K562 (cell line): Measurements from ENCODE around the gene TAS1R3. TPM values are rescaled to one million over a fixed set of nuclear protein-coding genes. Genes with fewer than 3 reads are reported as not detected.

ENCODE experiments used
- ASH1L ChIP-seq: fragments of 450-650 bp; IDR thresholded peaks from 2 replicates; pipeline ENCODE4 v1.6.1; 2018; ENCODE audit warnings: borderline replicate concordance, mild to moderate bottlenecking, low read depth; ENCODE audit not compliant: partially characterized antibody
- CREM ChIP-seq: IDR thresholded peaks from 2 replicates; pipeline ENCODE4 v1.6.1; 2014; ENCODE audit warnings: antibody characterized with exemption, low read depth
- DLX4 ChIP-seq: fragments of 250-450 bp; sonication (Bioruptor Pico); IDR thresholded peaks from 2 replicates; pipeline ENCODE4 v1.6.1; 2021; ENCODE audit warnings: mild to moderate bottlenecking
- GMEB1 ChIP-seq: fragments of 250-450 bp; sonication (Bioruptor Pico); IDR thresholded peaks from 2 replicates; pipeline ENCODE4 v1.4.0; 2020; ENCODE audit warnings: mild to moderate bottlenecking
- HDAC1 ChIP-seq, 2 experiments: fragments of 450-650 bp; IDR thresholded peaks; 2 replicates each; pipeline ENCODE4 v1.6.1; 2016 to 2017; ENCODE audit warnings: inconsistent platforms in 1 of 2, mild to moderate bottlenecking in 1 of 2, moderate library complexity in 1 of 2
- JUND ChIP-seq, 2 experiments: IDR thresholded peaks; 2 replicates in 1 of 2; 3 replicates in 1 of 2; pipeline ENCODE4 v1.6.1; 2011; ENCODE audit warnings: borderline replicate concordance in 2 of 2, low read depth in 2 of 2, low read length in 2 of 2, improper control_type of control experiment in 1 of 2, missing biosample characterization in 1 of 2, missing genetic modification characterization in 1 of 2, missing genetic modification reagents in 1 of 2
- LEF1 ChIP-seq: fragments of 450-650 bp; IDR thresholded peaks from 2 replicates; pipeline ENCODE4 v1.6.1; 2016; ENCODE audit warnings: mild to moderate bottlenecking
- MTA1 ChIP-seq: fragments of 450-650 bp; IDR thresholded peaks from 2 replicates; pipeline ENCODE4 v1.6.1; 2017; ENCODE audit warnings: borderline replicate concordance
- PKNOX1 ChIP-seq: fragments of 450-650 bp; IDR thresholded peaks from 2 replicates; pipeline ENCODE4 v1.6.1; 2016
- SLC30A9 ChIP-seq: fragments of 250-450 bp; sonication (Bioruptor Pico); IDR thresholded peaks from 2 replicates; pipeline ENCODE4 v1.8.0; 2022; ENCODE audit warnings: mild to moderate bottlenecking, moderate library complexity
- SMAD1 ChIP-seq: fragments of 150-350 bp; IDR thresholded peaks from 2 replicates; pipeline ENCODE4 v1.6.1; 2014; ENCODE audit warnings: low read length, low read depth; ENCODE audit not compliant: partially characterized antibody
- ZBTB11 ChIP-seq, 3 experiments: fragments of 200-800 bp in 1 of 3; fragments of 250-450 bp in 1 of 3; fragments of 450-650 bp in 1 of 3; sonication (Bioruptor Pico) in 1 of 3; sonication (Bioruptor generic) in 1 of 3; formaldehyde crosslinking in 1 of 3; IDR thresholded peaks; 2 replicates each; pipeline versions ENCODE4 v1.6.1 to v1.8.0; 2016 to 2022; ENCODE audit warnings: mild to moderate bottlenecking in 2 of 3, missing genetic modification characterization in 2 of 3, missing compliant biosample characterization in 1 of 3, moderate library complexity in 1 of 3
- ZBTB43 ChIP-seq: sonication (generic); formaldehyde crosslinking; IDR thresholded peaks from 2 replicates; pipeline ENCODE4 v1.8.0; 2023; ENCODE audit warnings: mild to moderate bottlenecking, missing genetic modification reagents
- ZC3H11A ChIP-seq: IDR thresholded peaks from 2 replicates; pipeline ENCODE4 v1.6.1; 2012; ENCODE audit warnings: low read depth, low read length, improper control_type of control experiment
- ZNF232 ChIP-seq: sonication (generic); formaldehyde crosslinking; IDR thresholded peaks from 2 replicates; pipeline ENCODE4 v1.8.0; 2022; ENCODE audit warnings: mild to moderate bottlenecking, missing genetic modification reagents
- ZNF445 ChIP-seq: fragments of 250-450 bp; sonication (Bioruptor Pico); IDR thresholded peaks from 2 replicates; pipeline ENCODE4 v1.4.0; 2020; ENCODE audit warnings: low read depth, mild to moderate bottlenecking, moderate library complexity
- ZNF699 ChIP-seq: fragments of 250-450 bp; sonication (Bioruptor Pico); IDR thresholded peaks from 2 replicates; pipeline ENCODE4 v1.8.0; 2021; ENCODE audit warnings: mild to moderate bottlenecking, moderate library complexity; ENCODE audit not compliant: insufficient replicate concordance
- polyA plus RNA-seq, 8 experiments: library from polyadenylated mRNA; depleted of rRNA in 4 of 8; stranded (reverse) in 5 of 8; unstranded in 3 of 8; fragments of >200 nt; fragmentation: Nextera tagmentation in 2 of 8; fragmentation: Illumina TruSeq in 1 of 8; extraction: Ambion mirVana in 2 of 8; extraction: Trizol in 1 of 8; gene quantifications; 2 replicates each; pipeline versions ENCODE4 v1.2.1 to v1.2.3, GENCODE V29; 2011 to 2014; ENCODE audit warnings: inconsistent platforms in 1 of 8, missing spikeins in 1 of 8
- total RNA-seq, 7 experiments: library from RNA; depleted of rRNA in 6 of 7; stranded (reverse); fragments of >200 nt in 6 of 7; fragmentation: Illumina TruSeq in 2 of 7; extraction: Trizol in 2 of 7; gene quantifications; 2 replicates each; pipeline versions ENCODE4 v1.2.1 to v1.2.3, GENCODE V29; 2011 to 2021; ENCODE audit warnings: low replicate concordance in 1 of 7

TAS1R3 gene
- total and polyA plus RNA-seq, 9 of the 15 experiments (the other 6 are each of a cell fraction or from before 2014, with no cell fraction given) = 0.07 to 0.13 TPM; not detected in 7

- TF ChIP-seq ZBTB43 (CRISPR knock-in tag) (no peak), LEF1 (no peak), ZNF232 (CRISPR knock-in tag) (no peak; the same call in 1 of the 2 replicates), ASH1L (no peak), MTA1 (no peak), SLC30A9 (CRISPR knock-in tag) (no peak), ZC3H11A (no peak), ZNF699 (CRISPR knock-in tag) (no peak), CREM (peak; percentile 71), JUND (IDR thresholded peaks at IDR 0.05; ENCODE audit: borderline replicate concordance, low read depth, low read length) (no peak), JUND (tag; IDR thresholded peaks at IDR 0.05; ENCODE audit: borderline replicate concordance, low read depth, low read length) (no peak), HDAC1 (IDR thresholded peaks at IDR 0.05) (peak in 1 of 2 experiments; percentile 69; a peak in 2 of 4 replicates), GMEB1 (CRISPR knock-in tag) (0 out of 2 replicates have a peak, but pooled peaks have one; percentile 11), ZNF445 (CRISPR knock-in tag) (no peak), DLX4 (CRISPR knock-in tag) (no peak), ZBTB11 (CRISPR knock-in tag; IDR thresholded peaks at IDR 0.05) (peak in 1 of 3 experiments; percentile 59; a peak in 3 of 6 replicates), SMAD1 (peak; percentile 52), PKNOX1 (no peak)
Measured at GRCh38 chr1:1324524-1325287, 6.4 kb upstream of the TAS1R3 start, which contains the start of the genes CPTP and INTS11 (continued).
